Mammary epithelial cell (primary cell): ENCODE data around the gene GUCY1A2.

Source experiments
- EZH2 ChIP-seq: IDR thresholded peaks from 2 replicates; pipeline ENCODE4 v1.6.1; 2012; ENCODE audit warnings: low read length, inconsistent platforms, borderline replicate concordance
- TF ChIP-seq, protein P1 (sequence below), 2 donors: IDR thresholded peaks in 1 of 2; conservative IDR thresholded peaks in 1 of 2; 2 replicates each; pipeline ENCODE4 v1.5.1; 2011 to 2012; ENCODE audit warnings: inconsistent platforms in 2 of 2, low read length in 2 of 2, mild to moderate bottlenecking in 2 of 2, control low read depth in 1 of 2, low read depth in 1 of 2; ENCODE audit not compliant: insufficient read depth in 1 of 2; ENCODE audit errors: extremely low read depth in 1 of 2

DNA sequence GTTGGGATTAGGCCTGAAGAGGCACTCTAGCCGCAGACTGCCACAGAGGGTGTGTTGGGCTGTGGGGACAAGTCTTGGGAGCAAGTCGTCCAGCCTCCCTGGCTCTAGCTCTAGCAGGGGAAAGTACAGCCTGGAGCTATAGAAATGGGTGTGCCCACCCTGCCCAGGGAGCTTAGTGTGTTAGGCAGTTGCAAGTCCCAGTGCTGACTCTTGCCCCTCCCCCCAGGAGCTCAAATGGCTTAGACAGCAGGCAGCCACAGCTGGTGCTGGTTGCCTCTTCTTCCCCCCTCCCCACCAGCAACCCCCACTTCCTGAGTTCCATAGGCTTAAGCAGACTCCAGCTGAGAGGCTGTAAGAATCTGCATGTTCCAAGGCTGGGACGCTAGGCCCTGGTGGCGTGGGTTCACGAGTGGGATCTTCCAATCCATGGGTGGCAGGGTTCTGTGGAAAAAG is 61.2 kb downstream of the GUCY1A2 start:
- TF ChIP-seq, protein P1, sequence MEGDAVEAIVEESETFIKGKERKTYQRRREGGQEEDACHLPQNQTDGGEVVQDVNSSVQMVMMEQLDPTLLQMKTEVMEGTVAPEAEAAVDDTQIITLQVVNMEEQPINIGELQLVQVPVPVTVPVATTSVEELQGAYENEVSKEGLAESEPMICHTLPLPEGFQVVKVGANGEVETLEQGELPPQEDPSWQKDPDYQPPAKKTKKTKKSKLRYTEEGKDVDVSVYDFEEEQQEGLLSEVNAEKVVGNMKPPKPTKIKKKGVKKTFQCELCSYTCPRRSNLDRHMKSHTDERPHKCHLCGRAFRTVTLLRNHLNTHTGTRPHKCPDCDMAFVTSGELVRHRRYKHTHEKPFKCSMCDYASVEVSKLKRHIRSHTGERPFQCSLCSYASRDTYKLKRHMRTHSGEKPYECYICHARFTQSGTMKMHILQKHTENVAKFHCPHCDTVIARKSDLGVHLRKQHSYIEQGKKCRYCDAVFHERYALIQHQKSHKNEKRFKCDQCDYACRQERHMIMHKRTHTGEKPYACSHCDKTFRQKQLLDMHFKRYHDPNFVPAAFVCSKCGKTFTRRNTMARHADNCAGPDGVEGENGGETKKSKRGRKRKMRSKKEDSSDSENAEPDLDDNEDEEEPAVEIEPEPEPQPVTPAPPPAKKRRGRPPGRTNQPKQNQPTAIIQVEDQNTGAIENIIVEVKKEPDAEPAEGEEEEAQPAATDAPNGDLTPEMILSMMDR (conservative IDR thresholded peaks at IDR 0.05 in 1 of 2, IDR thresholded peaks at IDR 0.05 in 1 of 2; ENCODE audit: extremely low read depth in 1 of 2, insufficient read depth in 1 of 2, low read depth in 1 of 2, low read length in 2 of 2), result no peak
- TF ChIP-seq EZH2, result no peak
